GM19035 (cell line): ENCODE measurements around the gene SESN1.

Experiments used
- ATAC-seq: cut with Tn5 transposase; IDR thresholded peaks from one replicate; pipeline ENCODE4 v1.9.1; 2021; ENCODE audit not compliant: unreplicated experiment

The SESN1 gene

DNA sequence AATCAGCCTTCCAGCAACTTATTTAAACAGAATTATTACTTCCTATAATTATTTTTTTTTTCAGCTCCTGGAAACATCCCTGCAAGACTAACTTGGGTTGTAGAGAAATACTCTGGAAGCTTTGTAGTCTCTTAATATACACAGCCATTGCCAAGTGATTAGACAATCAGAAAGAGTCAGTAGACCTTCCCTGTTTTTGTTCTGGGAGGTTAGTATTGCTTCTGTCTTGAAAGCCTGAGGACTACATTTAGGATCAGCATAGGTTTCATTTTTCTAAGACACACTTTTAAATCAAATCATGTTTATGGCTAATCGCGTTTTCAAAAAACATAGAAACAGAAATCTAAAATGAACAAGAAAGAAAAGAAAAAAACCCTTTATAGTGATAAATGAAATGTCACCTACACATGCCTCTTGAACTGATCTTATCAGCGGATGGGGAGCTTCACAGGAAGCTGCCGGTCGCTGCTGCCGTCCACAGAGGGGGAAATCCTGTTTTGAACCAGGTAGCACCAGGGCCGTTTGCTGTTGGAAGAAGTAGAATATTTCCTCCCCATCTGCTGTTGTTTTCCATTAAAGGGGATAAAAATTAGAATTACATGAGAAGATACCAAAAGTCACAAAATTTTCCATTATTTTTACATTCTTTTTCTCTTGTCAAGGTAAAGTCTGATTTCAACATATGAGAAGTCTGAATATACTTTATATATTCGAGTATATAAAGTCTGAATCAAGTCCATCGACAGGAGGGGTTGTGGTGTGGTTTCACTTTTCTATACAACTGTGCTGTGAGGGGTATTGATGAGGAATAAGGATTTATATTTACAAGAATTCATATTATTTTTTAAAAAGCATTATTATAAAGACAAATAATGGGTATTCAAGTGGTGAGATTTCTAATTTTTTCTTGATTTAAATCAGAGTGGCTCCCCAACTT lies 151.8 kb downstream of the SESN1 start:
- no peak for ATAC-seq

DNA sequence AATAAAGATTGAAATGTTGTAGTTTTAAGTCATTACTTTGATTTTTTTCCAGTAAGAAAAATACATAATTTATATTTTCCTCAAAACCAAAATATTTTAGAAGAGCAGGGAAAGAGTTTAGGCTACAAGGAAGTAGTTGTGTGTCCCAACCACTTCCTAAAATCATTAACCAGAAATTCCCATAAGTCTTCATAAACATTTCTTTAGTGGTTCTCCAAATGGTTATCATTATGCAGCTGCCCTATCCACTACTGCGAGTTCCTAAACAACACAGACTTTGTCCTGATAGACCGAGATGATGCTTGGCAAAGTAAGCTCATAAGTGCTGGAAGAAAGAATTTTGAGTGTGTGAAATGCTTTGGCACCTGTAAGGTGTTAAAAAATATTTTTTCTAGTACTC lies 152.8 kb downstream of the SESN1 start:
- no peak for ATAC-seq

GRCh38 chr6:108941281-108941680 lies 153.4 kb downstream of the SESN1 start:
- ATAC-seq, result no peak

DNA sequence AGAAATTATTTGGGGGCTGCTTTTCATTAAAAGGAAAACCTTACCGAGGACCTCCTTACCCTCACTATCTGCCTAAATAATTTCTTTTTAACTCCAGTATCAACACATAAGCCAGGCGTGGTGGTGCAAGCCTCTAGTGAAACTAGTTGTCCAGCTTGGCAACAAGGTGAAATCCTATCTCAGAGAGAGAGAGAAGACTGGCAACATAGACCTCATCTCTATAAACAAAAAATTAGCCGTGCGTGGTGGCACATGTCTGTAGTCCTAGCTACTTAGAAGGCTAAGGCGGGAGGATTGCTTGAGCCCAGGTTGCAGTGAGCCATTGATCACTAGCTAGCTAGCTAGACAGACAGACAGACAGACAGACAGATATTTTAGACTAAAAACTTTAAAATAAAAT lies 153.9 kb downstream of the SESN1 start:
- no peak for ATAC-seq

DNA sequence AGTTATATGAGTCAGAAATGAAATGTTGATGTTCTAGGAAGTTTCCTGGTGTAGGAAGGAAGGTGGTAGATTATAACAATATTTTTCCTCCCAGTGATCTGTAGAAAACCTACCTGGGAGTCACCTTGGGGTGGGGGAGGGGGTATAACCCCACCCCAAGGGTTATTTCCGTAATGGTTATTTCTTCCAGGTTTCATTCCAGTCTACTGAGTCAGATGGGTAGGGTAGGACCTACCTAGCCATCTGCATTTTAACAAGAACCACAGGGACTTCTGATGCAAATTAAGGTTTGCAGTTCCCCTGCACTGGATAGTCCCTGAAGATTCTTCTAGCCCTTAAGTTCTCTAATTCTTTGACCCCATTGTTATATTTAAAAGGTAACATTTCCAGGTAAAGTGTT lies 157.5 kb downstream of the SESN1 start:
- ATAC-seq, result no peak
